ENCODE measurements around the gene SDC3. TPM values are rescaled to one million over a fixed set of nuclear protein-coding genes. Genes with fewer than 3 reads are reported as not detected.

The SDC3 gene
- total RNA-seq, 1 donor from 2014 or later = 51.3 TPM

- DNase-seq (ENCODE audit: low spot score) = no peak
- H3K4me1 Mint-ChIP-seq (ENCODE audit: unreplicated experiment) = peaks cover 65% of the 10 kb centered on the region
- no peak overlapping the region for H3K27ac Mint-ChIP-seq (ENCODE audit: unreplicated experiment)
- peaks cover 20% of the 10 kb centered on the region for H3K27me3 Mint-ChIP-seq (ENCODE audit: unreplicated experiment)
- TF ChIP-seq, protein P1, sequence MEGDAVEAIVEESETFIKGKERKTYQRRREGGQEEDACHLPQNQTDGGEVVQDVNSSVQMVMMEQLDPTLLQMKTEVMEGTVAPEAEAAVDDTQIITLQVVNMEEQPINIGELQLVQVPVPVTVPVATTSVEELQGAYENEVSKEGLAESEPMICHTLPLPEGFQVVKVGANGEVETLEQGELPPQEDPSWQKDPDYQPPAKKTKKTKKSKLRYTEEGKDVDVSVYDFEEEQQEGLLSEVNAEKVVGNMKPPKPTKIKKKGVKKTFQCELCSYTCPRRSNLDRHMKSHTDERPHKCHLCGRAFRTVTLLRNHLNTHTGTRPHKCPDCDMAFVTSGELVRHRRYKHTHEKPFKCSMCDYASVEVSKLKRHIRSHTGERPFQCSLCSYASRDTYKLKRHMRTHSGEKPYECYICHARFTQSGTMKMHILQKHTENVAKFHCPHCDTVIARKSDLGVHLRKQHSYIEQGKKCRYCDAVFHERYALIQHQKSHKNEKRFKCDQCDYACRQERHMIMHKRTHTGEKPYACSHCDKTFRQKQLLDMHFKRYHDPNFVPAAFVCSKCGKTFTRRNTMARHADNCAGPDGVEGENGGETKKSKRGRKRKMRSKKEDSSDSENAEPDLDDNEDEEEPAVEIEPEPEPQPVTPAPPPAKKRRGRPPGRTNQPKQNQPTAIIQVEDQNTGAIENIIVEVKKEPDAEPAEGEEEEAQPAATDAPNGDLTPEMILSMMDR (IDR thresholded peaks at IDR 0.05; ENCODE audit: unreplicated experiment) = no peak
- H3K4me3 Mint-ChIP-seq (ENCODE audit: unreplicated experiment) = no peak overlapping the region
- H3K9me3 Mint-ChIP-seq (ENCODE audit: unreplicated experiment) = no peaks in the 10 kb centered on the region
- no peaks in the 10 kb centered on the region for H3K36me3 Mint-ChIP-seq (ENCODE audit: low read depth, unreplicated experiment)
Observed at GRCh38 chr1:30845904-30846290, 62.7 kb downstream of the SDC3 start.

GRCh38 chr1:30845237-30845903 is 63.2 kb downstream of the SDC3 start:
- Mint-ChIP-seq H3K4me3 (ENCODE audit: unreplicated experiment) (no peak overlapping the region), H3K27ac (ENCODE audit: unreplicated experiment) (no peak overlapping the region), H3K27me3 (ENCODE audit: unreplicated experiment) (peaks cover 20% of the 10 kb centered on the region), H3K4me1 (ENCODE audit: unreplicated experiment) (peaks cover 70% of the 10 kb centered on the region), H3K9me3 (ENCODE audit: unreplicated experiment) (no peaks in the 10 kb centered on the region), H3K36me3 (ENCODE audit: low read depth, unreplicated experiment) (no peaks in the 10 kb centered on the region)
- TF ChIP-seq, protein P1 (IDR thresholded peaks at IDR 0.05; ENCODE audit: unreplicated experiment) = no peak
- DNase-seq (ENCODE audit: low spot score) = no peak

DNA sequence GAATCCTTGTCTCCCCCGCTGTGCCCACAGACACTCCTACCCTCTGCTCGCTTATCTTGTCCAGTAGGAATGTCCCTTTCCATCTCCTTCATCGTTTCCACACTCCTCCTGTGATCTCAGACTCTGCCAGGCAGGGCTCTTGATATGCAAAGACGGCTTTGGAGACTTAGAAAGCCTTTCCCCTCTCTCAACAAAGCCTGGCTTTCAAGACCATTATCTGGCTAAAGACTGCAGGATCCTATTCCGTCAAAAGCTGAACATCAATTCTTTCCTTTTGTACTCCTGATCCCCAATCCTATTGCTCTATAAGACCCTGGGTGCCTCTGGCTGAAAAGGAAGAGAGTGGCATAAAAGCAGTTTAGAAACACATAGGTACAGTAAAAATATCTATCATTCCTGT is 63.9 kb downstream of the SDC3 start:
- H3K9me3 Mint-ChIP-seq (ENCODE audit: unreplicated experiment) = no peaks in the 10 kb centered on the region
- no peak overlapping the region for H3K4me3 Mint-ChIP-seq (ENCODE audit: unreplicated experiment)
- no peak for DNase-seq (ENCODE audit: low spot score)
- H3K4me1 Mint-ChIP-seq (ENCODE audit: unreplicated experiment) = peaks cover 70% of the 10 kb centered on the region
- TF ChIP-seq, protein P1 (IDR thresholded peaks at IDR 0.05; ENCODE audit: unreplicated experiment) = no peak
- H3K36me3 Mint-ChIP-seq (ENCODE audit: low read depth, unreplicated experiment) = peaks cover under 1% of the 10 kb centered on the region
- H3K27me3 Mint-ChIP-seq (ENCODE audit: unreplicated experiment) = peaks cover 17% of the 10 kb centered on the region
- peak overlapping the region; percentile 28 for H3K27ac Mint-ChIP-seq (ENCODE audit: unreplicated experiment)

DNA sequence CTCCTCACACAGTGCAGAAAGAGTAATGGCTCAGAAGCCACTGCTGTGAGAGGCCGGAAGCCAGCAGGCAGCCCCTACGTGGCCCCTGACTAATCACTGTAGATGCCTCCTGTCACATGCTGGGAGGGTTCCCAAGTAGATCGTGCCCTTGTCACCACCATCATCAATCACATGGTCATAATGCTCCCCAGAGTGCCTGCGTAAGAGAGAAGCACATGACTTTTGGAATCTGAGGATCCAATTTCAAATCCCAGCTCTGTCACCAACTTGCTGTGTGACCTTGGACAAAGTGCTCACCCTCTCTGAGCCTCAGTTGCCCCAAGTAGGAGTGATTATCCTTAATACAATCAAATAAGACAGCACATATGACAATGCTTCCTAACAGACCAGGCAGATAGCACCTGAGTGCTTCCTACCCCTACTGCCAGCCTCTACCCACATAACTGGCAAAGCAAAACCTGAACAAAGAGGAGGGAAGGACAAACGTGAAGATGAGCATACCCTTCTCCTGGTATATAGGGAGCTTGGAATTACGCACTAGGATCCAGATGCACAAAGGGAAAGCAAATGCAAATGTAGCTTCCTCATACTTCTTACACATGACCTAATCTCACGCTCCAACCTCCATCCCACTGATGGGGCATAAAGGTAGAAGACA is 65.7 kb downstream of the SDC3 start:
- Mint-ChIP-seq H3K4me3 (ENCODE audit: unreplicated experiment) (no peak overlapping the region), H3K36me3 (ENCODE audit: low read depth, unreplicated experiment) (peaks cover 4% of the 10 kb centered on the region), H3K27me3 (ENCODE audit: unreplicated experiment) (peaks cover 20% of the 10 kb centered on the region), H3K4me1 (ENCODE audit: unreplicated experiment) (peaks cover 61% of the 10 kb centered on the region), H3K27ac (ENCODE audit: unreplicated experiment) (no peak overlapping the region), H3K9me3 (ENCODE audit: unreplicated experiment) (no peaks in the 10 kb centered on the region)
- TF ChIP-seq, protein P1 (IDR thresholded peaks at IDR 0.05; ENCODE audit: unreplicated experiment) = no peak
- no peak for DNase-seq (ENCODE audit: low spot score)
